Non-pigmented ciliary epithelial cell (primary cell): ENCODE data around the gene YRDC.

ENCODE experiments used
- DNase-seq: peaks from one replicate; pipeline ENCODE4 v3.0.0-alpha.2; 2010; ENCODE audit warnings: low read depth

The YRDC gene, protein sequence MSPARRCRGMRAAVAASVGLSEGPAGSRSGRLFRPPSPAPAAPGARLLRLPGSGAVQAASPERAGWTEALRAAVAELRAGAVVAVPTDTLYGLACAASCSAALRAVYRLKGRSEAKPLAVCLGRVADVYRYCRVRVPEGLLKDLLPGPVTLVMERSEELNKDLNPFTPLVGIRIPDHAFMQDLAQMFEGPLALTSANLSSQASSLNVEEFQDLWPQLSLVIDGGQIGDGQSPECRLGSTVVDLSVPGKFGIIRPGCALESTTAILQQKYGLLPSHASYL

DNA sequence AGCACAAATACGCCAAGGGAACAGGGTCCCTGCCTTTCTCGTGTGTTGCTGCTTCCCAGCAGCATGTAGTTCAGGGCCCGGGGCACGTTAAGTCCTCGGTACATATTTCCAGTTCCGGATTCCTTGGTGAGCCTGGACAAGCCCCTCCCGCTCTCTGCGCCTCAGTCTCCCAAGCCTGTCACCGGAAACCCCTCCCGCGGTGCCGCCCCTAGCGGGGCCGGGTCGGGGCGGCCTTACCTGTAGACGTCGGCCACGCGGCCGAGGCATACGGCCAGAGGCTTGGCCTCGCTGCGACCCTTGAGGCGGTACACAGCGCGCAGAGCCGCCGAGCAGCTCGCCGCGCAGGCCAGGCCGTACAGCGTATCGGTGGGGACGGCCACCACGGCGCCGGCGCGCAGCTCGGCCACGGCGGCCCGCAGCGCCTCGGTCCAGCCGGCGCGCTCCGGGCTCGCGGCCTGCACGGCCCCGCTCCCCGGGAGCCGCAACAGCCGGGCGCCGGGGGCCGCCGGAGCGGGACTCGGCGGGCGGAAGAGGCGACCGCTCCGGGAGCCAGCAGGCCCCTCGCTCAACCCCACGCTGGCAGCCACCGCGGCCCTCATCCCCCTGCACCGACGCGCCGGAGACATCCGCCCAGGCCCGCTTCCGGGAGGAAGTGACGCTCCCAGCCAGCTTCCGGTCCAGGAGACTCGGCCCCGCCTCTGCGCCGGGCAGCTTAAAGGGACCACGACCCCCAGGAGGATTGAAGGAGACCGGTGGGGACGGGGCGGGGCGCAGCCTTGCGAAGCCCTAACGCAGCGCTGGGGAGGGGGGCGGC lies at the start of gene YRDC, which contains the start of gene C1orf122:
YRDC (minus strand) TSS at position 654 of the 814 bp plus-strand sequence; CDS start at position 626, 28 bp downstream.
C1orf122 (plus strand) TSS at position 236 of the 814 bp plus-strand sequence. CDS start 615 bp downstream, outside the sequence.
- DNase-seq = peak; percentile 53

DNA sequence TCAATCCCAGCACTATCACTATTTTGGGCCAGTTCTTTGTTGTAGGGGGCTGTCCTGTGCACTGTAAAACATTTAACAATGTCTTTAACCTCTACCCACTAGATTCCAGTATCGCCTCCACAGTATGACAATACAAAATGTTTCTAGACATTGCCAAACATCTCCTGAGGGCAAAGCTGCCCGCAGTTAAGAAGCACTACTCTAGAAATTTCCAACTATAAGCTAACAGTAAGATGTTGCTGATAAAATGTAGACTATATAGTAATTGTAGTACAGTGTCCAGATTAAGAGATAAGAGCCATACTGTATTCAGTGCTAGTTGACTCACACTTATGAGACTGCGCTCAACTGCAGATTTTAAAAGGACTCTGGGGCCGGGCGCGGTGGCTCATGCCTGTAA lies 46.4 kb upstream of the YRDC start:
- no peak for DNase-seq

DNA sequence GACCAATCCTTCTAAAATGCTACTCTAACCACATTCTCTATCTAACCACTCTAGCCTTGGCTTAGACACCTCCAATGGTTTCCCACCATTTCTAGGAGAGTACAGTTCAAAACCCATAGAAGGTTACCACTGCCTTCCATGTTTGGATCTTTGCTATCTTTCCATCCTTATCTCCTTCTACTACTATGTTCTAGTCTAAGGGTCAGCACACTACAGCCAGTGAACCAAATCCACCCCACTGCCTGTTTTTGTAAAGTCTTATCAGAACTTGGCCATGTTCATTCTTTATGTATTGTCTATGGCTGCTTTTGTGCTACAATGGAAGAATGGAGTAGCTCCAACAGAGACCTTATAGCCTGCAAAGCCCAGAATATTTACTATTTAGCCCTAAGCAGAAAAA lies 45.1 kb upstream of the YRDC start:
- no peak for DNase-seq

DNA sequence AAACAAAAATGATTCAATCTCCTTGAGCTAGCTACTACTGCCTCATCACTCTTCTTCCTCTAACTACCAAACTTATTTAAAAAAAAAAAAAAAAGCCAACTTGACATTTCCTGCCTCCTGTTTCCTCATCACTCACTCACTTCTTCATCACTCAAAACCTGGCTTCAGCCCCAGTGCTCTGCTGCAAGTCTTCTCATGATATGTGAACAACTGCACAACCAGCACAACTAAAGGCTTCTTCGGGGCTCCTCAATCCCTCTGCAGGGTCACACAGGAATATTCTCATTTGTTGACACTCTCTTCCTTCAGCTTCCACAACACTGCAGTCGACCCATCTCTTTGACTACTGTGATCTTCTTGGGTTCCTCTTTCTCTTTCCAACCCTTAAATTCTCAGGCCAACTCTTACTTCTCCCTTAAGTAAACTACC lies 43.8 kb upstream of the YRDC start:
- DNase-seq = no peak

DNA sequence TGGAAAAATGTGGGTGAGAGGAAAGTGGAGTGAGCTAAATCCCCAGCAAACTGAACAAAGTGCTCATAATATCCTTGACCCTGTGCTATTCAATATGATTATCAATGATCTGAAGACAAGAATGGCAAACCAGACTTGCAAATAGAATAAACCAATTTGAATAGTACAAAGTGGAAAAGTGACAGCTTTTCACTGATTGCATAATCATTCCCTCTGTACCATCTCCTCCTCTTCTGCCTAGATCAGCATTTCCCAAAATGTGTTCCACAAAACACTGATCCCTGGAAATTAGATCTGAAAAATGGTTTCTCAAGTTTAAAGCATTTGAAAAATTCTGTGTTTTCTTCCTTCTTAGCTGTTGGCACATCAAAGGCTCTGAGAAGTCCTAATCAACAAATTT lies 43.3 kb upstream of the YRDC start:
- DNase-seq = no peak

DNA sequence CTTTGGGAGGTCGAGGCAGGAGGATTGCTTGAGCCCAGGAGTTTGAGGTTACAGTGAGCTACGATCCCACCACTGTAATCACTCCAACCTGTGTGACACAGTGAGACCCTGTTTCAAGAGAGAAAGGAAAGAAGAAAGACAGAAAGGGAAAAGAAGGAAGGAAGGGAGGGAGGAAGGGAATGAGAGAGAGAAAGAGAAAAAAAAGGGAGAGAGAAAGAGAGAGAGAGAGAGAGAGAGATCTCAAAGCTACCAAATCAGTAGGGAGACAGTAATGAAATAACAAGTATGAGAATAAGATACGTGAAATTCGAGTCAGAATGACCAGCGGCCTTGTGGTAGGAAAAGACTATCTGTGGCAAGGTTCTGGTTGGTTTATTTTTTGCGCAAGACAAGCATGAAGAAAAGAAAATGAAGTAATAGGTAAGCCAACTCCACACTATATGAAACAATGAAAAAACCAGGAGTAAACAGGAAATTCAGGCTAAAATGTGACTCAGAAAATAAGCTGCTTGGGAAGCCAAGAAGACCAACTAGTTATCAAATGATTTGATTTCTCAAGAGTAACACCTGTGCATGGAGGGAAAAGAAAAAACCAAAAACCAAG lies 42.4 kb upstream of the YRDC start:
- no peak for DNase-seq

DNA sequence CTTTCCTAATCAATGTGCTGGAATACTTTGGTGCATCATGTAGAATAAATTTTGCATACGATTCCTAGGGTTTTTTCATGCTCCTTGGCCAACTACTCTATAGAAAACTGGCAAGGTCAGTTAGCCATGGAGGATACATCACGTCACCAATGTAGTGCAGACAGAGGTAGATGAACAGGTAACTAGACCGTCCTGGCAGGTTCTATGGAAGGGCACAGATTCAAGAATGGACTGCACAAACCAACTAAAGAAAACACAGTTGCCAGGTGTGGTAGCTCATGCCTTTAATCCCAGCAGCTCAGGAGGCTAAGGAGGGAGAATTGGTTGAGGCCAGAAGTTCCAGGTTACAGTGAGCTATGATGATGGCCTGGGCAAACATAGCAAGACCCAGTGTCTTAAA lies 41.5 kb upstream of the YRDC start:
- no peak for DNase-seq

DNA sequence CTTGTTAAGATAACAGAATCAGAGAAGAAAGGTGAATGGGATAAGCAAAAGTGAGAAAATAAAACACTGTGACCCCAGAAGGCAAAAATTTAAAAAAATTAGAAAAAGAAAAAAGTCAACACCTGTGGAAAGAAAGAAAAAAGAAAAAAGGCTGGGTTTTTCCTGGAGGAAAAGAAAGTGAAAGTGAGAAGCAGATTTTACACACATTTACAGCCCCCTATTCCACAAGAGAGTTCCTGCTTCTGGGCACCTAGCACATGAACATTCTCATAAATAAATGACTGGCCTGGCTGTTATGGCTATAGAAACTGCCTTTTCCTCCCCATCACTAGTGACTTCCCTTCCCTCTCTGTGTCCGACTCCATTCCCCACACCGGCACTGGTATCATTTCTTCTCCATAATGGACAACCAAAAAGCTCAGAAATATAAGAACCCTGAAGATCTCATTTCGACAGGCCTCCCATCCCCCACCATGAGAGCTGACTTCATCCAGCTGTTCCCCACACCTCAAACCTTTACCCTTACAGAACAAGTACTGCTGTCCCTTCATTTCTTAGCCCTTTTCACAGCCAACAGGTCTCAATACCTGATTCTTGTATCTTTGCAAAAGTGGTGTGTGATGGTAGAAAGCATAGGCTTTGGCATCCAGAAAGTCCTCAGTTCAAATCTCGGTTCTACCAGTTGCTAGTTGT lies 38.8 kb upstream of the YRDC start:
- DNase-seq = no peak

DNA sequence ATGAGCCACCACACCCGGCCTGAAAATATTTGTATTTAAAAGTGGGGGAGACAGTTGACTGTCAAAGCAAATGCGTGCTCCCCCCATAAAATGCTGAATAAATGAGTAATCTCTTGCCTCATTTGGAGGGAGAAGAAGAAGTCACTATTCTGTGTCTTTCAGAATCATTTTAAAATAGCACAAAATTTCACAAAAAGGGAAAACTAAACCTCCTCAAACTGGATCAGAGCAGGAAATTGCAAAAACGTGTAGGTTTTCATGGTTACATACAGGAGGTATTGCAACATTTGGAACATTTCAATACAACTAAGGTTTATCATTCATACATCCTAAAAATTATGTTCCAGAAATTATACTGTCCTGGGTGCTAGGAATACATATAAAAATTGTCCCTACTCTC lies 37.8 kb upstream of the YRDC start:
- no peak for DNase-seq

DNA sequence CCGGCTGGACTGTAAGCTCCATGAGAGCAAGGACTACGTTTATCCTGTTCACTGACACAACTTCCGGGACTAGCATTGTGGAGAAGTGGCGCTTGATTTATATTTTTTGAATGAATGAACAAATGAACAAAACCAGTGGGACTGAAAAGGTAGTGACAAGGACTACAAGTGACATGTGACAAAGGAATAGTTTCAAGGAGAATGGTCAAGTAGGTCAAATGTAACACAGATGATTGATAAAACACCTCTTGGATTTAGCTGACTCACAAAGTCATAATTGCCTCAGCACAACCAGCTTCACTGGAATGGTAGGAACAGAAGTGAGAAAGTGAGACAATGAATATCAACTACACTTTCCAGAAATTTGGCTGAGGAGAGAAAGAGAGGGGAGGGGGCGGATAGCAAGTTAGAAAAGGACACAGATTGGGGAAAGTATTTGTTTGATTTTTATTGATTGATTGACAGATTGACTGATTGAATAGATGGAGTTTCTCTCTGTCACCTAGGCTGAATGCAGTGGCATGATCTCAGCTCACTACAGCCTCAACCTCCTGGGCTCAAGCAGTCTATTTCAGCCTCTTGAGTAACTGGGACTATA lies 37.1 kb upstream of the YRDC start:
- DNase-seq = no peak

DNA sequence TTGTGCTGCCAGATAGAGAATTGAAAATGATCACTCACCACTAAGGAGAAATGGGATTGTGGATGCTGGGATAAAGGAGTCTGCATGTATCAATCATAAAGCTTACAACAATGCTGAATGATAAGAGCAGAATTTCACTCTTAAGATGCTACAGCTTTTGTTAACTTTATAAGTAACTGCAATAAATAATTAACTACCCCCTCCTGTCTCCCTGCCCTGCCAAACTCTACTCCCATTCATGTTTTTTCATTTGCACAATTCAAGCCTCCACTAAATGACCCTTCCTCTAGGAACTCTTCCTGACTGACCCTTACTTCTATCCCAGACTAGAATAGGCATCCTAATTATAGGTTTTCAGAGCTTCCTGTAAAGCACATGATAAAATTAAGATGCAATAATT lies 36.5 kb upstream of the YRDC start:
- DNase-seq = no peak

DNA sequence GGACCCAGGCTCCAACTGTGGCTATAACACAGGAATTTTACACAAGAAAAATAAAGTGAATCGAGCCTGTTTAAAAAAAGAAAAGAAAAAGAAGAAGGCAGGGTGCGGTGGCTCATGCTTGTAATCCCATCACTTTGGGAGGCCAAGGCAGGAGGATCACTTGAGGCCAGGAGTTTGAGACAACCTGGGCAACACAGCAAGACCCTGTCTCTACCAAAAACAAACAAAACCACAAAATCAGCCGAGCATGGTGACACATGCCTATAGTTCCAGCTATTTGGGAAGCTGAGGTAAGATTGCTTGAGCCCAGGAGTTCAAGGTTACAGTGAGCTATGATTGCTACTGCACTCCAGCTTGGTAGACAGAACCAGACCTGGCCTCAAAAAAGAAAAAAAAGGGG lies 33.6 kb upstream of the YRDC start:
- no peak for DNase-seq

DNA sequence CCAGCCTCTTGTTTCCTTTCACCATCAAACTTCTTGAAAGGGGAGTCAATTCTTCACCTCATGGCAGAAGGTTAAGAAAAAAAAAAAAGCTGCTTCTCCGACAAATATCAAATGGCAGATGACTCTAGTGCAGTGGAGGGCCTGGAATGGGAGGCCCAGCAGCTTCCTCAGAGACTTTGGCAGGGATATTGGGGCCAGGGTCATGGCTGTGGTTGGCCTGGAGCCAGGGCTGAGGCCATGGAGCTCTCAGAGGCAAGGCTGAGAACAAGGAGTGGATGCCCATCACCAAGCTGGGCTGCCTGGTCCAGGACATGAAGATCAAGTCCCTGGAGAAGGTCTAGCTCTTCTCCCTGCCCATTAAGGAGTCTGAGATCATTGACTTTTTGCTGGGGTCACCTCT lies 32.7 kb upstream of the YRDC start:
- no peak for DNase-seq

DNA sequence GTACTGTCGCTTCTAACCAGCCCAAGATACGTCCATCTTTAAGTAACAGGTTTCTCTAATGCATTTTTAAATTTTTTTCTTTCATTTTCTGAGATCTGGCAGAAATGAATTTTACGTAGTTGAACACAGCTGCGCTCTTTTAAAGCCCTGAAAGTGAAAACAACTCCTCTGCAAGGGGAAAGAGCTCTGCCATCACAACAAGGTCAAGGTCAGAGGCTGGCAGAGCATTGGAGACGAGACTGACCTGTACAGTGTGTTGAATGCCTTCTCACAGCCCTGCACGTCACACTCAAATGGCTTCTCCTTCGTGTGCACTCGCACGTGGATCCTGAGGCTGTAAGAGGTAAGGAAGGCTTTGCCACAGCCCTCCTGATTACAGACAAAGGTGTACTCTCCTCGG lies 31.7 kb upstream of the YRDC start:
- DNase-seq = no peak

DNA sequence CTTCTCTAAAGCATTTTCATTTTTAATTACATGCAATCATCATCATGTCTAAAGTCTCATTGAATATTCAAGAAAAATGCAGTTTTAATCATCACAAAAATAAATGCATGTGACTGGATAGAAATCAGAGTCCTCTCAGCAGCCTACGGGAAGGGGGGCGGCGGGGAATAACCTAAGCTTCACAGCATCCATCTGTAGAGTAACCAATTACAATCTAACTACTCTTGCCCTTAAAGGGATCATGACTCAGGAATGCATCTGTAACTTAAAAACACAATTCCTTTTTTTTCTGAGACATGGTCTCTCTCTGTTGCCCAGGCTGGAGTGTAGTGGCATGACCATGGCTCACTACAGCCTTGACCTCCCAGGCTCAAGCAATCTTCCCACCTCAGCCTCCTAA lies 28.8 kb upstream of the YRDC start:
- DNase-seq = no peak

DNA sequence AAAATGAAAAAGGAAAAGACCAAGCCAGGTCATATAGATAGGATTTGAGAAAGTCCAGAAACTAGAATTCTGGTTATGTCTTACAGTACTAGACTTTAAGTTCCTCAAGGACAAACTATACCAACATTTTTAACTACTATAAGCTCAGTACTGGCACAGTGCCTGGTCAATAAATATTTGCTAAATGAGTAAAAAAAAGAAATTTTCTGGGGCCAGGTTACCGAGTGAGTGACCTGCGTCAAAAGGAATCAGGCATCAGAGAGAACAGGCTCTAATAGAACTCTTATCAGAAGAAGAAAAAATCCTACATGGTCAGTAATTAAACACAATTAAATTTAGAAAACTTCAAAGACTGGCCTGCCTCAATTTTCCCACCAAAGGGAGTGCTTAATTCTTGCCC lies 23.8 kb upstream of the YRDC start:
- DNase-seq = no peak

DNA sequence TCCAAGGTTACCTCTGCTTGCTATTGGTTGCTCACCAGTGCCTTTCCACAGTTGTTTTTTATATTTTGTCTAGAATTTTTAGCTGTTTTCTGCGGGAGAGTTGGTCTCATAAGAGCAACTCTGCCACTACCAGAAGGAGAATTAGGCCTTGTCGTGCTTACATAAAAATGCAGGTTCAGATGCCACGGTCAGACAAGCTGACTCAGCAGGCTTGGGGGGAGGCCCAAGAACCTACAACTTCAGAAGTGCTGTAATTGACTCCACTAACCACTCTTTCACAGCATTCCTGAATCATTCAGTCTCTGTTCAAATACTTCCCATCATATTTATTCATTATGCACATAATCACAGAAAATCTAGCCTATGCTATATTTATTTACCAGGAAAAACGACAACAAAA lies 23.1 kb upstream of the YRDC start:
- DNase-seq = no peak

DNA sequence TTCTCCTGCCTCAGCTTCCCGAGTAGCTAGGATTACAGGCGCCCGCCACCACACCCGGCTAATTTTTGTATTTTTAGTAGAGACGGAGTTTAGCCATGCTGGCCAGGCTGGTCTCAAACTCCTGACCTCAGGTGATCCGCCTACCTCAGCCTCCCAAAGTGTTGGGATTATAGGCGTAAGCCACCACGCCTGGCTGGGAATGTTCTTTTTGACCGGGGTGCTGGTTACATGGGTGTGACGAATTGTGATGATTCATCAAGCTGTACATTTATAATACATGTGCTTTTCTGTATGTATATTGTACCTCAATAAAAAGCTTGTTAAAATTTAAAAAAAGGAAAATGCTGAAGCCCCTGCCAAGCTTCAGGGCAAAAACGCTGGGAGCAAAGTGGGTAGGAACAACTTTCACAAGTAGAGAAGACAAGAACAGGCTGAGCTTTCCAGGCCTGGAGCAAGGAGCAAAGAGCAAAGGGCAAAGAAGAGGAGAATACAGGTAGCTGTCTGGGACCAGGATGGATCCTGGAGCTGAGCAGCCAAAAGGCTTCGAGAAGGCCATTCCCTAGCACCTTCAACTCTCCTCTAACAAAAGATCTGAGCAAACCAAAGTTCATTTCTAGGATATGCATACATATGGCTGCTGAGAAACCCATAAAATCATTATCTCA lies 20.5 kb upstream of the YRDC start:
- DNase-seq = no peak

DNA sequence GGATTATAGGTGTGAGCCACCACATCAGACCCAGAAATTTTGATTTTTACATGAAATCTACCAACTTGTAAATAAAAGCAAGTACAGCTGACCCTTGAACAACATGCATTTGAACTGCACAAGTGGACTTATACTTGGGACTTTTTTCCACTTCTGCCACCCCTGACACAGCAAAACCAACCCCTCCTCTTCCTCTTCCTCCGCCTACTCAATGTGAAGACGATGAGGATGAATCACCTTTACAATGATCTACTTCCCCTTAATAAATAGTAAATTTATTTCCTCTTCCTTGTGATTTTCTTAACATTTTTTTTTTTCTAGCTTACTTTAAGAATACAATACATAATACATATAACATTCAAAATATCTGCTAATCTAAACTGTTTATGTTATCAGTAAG lies 17.5 kb upstream of the YRDC start:
- DNase-seq = no peak

DNA sequence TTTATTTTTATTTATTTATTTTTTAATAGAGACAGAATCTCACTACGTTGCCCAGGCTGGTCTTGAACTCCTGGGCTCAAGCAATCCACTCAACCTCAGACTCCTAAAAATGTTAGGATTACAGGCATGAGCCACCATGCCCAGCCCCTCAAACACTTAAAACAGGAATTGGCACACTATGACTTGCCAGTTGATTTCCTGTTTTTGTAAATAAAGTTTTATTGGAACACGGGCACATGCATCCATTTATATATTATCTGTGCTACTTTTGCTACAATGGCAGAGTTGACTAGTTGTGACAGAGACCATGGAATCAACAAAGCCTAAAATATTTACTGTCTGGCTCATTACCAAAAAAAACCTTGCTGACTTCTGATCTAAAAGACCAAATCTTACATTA lies 16.0 kb upstream of the YRDC start:
- DNase-seq = no peak
